Panc1 (cell line): ENCODE measurements around the gene R3HDM4.

Experiments
- CTCF ChIP-seq: fragments of 450-650 bp; IDR thresholded peaks from 2 replicates; pipeline ENCODE4 v1.5.1; 2017; ENCODE audit warnings: mild to moderate bottlenecking
- POLR2AphosphoS5 ChIP-seq: IDR thresholded peaks from 2 replicates; pipeline ENCODE4 v1.6.1; 2012; ENCODE audit warnings: mild to moderate bottlenecking, low read depth, low read length, moderate library complexity
- REST ChIP-seq, 2 experiments: IDR thresholded peaks; 2 replicates each; pipeline ENCODE4 v1.6.1; 2011 to 2012; ENCODE audit warnings: low read depth in 2 of 2, control low read depth in 1 of 2, low read length in 1 of 2, mild to moderate bottlenecking in 1 of 2, moderate library complexity in 1 of 2; ENCODE audit not compliant: insufficient read depth in 1 of 2
- SIN3A ChIP-seq: IDR thresholded peaks from 2 replicates; pipeline ENCODE4 v1.6.1; 2012; ENCODE audit warnings: low read depth, mild to moderate bottlenecking, low read length, moderate library complexity, borderline replicate concordance; ENCODE audit not compliant: insufficient read depth
- TCF7L2 ChIP-seq: IDR thresholded peaks from 2 replicates; pipeline ENCODE4 v1.6.1; 2011; ENCODE audit warnings: mild to moderate bottlenecking, low read depth, low read length, inconsistent platforms

GRCh38 chr19:855566-856120 is 57.4 kb downstream of the R3HDM4 start:
- TF ChIP-seq CTCF: no peak
- no peak for TF ChIP-seq POLR2AphosphoS5
- TF ChIP-seq REST (IDR thresholded peaks at IDR 0.05; ENCODE audit: insufficient read depth in 1 of 2, low read depth in 2 of 2, low read length in 1 of 2): no peak
- no peak for TF ChIP-seq TCF7L2
- TF ChIP-seq SIN3A: no peak
